Hepatocyte (in vitro differentiated cells): Measurements from ENCODE around the gene NUP50.

ENCODE experiments used
- EZH2 ChIP-seq: fragments of 200-600 bp; sonication (generic); IDR thresholded peaks from 2 replicates; pipeline ENCODE4 v1.6.1; 2016; ENCODE audit warnings: antibody characterized with exemption, mild to moderate bottlenecking, borderline replicate concordance
- EZH2phosphoT487 ChIP-seq: fragments of 200-600 bp; sonication (generic); IDR thresholded peaks from one replicate; pipeline ENCODE4 v1.6.1; 2018; ENCODE audit warnings: antibody characterized with exemption, mild to moderate bottlenecking, low read depth, moderate library complexity; ENCODE audit not compliant: unreplicated experiment, severe bottlenecking

- no peak for TF ChIP-seq EZH2phosphoT487
- TF ChIP-seq EZH2, result no peak
These were observed 33.3 kb downstream of the NUP50 start for GRCh38 chr22:45196926-45197605.
